Measurements from ENCODE around the gene CHST3. TPM values are rescaled to one million over a fixed set of nuclear protein-coding genes. Genes with fewer than 3 reads are reported as not detected.

The CHST3 gene
- 49.4 and 64.2 TPM in 2 replicates for total RNA-seq

GRCh38 chr10:71964098-71964742, at the start of gene CHST3:
CHST3 (plus strand) TSS chr10:71964395; CDS start chr10:72005843, 41,448 bp downstream.

Other genes with a start within 250 kb of the CHST3 start
- under 0.01 TPM in 1 of 2 replicates, not detected in the other for gene C10orf105, start 244.6 kb upstream of the CHST3 start, total RNA-seq
- 9.8 and 40.8 TPM in 2 replicates for gene VSIR, start 190.9 kb upstream of the CHST3 start, total RNA-seq
- 1,716 and 2,333 TPM in 2 replicates for gene PSAP, start 113.1 kb upstream of the CHST3 start, total RNA-seq
- gene SPOCK2, start 124.2 kb downstream of the CHST3 start, total RNA-seq: 0.26 and 0.69 TPM in 2 replicates

All from smooth muscle cell of the pulmonary artery (primary cell).